H1 (cell line): ENCODE results near the gene TNFRSF8. TPM values are rescaled to one million over a fixed set of nuclear protein-coding genes. Genes with fewer than 3 reads are reported as not detected.

Experiments
- CTCF ChIA-PET: fragments of 300-600 bp; sonication (Branson Sonifier 250); formaldehyde crosslinking; loops from one replicate; lab custom pipeline; 2021; ENCODE audit not compliant: partially characterized antibody; lab: Charles Lee
- POLR2A ChIA-PET: fragments of 300-600 bp; sonication (Branson Sonifier 250); formaldehyde crosslinking; loops from one replicate; lab custom pipeline; 2021; ENCODE audit warnings: inconsistent platforms; ENCODE audit not compliant: partially characterized antibody; lab: Charles Lee
- DNase-seq, 2 experiments: peaks; one replicate each; pipeline versions ENCODE4 v3.0.0 to v3.0.0-alpha.2; 2010 to 2022; ENCODE audit warnings: low spot score in 2 of 2, low read depth in 1 of 2, mixed read lengths in 1 of 2
- FAIRE-seq: peaks from 2 replicates; lab custom pipeline; 2011; peaks lifted over from hg19 to GRCh38; lab: Jason Lieb, UNC
- H2AFZ ChIP-seq: 2 replicates; pipeline ENCODE4 v1.8.1; 2012; ENCODE audit warnings: low read length, inconsistent platforms
- H2AK5ac ChIP-seq: 2 replicates; pipeline ENCODE4 v1.6.1; 2013; ENCODE audit warnings: low read depth, low read length
- H2BK120ac ChIP-seq: replicated peaks from 2 replicates; pipeline ENCODE3; 2013; ENCODE audit warnings: low read depth, low read length, inconsistent platforms
- H2BK12ac ChIP-seq: 2 replicates; pipeline ENCODE4 v1.6.1; 2013; ENCODE audit warnings: low read depth, low read length
- H2BK15ac ChIP-seq: 2 replicates; pipeline ENCODE4 v1.6.1; 2013; ENCODE audit warnings: low read length
- H2BK20ac ChIP-seq: 2 replicates; pipeline ENCODE4 v1.6.1; 2013; ENCODE audit warnings: low read length
- H2BK5ac ChIP-seq: 2 replicates; pipeline ENCODE4 v1.6.1; 2013; ENCODE audit warnings: low read depth, low read length
- H3K14ac ChIP-seq: 2 replicates; pipeline ENCODE4 v1.6.1; 2013; ENCODE audit warnings: inconsistent platforms; ENCODE audit not compliant: insufficient read length
- H3K18ac ChIP-seq: 2 replicates; pipeline ENCODE4 v1.6.1; 2013; ENCODE audit warnings: low read length; ENCODE audit errors: extremely low read depth
- H3K23ac ChIP-seq: 2 replicates; pipeline ENCODE4 v1.6.1; 2013; ENCODE audit warnings: inconsistent platforms; ENCODE audit not compliant: insufficient read length
- H3K23me2 ChIP-seq: 2 replicates; pipeline ENCODE4 v1.6.1; 2013; ENCODE audit warnings: low read depth, low read length
- H3K27ac ChIP-seq: 2 replicates; pipeline ENCODE4 v1.6.1; 2011; ENCODE audit warnings: low read depth, low read length, inconsistent platforms
- H3K27me3 ChIP-seq, 4 experiments: replicated peaks in 1 of 4; 1 replicate in 1 of 4; 2 replicates in 3 of 4; pipeline versions ENCODE4 v1.6.1 to v1.8.1; 2011 to 2013; ENCODE audit warnings: low read length in 3 of 4, mild to moderate bottlenecking in 3 of 4, inconsistent platforms in 2 of 4, mixed read lengths in 2 of 4, moderate library complexity in 1 of 4; ENCODE audit not compliant: control insufficient read depth in 3 of 4, insufficient read depth in 3 of 4; ENCODE audit errors: extremely low read depth in 1 of 4
- H3K36me3 ChIP-seq, 4 experiments: 2 replicates each; pipeline versions ENCODE4 v1.6.1 to v1.8.1; 2011 to 2013; ENCODE audit warnings: mild to moderate bottlenecking in 4 of 4, low read length in 3 of 4, moderate library complexity in 2 of 4, control low read depth in 1 of 4, inconsistent platforms in 1 of 4; ENCODE audit not compliant: insufficient read depth in 4 of 4, control insufficient read depth in 2 of 4
- H3K4ac ChIP-seq: replicated peaks from 2 replicates; pipeline ENCODE3; 2013; ENCODE audit warnings: low read length, low read depth, mixed read lengths, inconsistent platforms; ENCODE audit not compliant: insufficient read length
- H3K4me1 ChIP-seq, 4 experiments: replicated peaks in 1 of 4; 1 replicate in 1 of 4; 2 replicates in 3 of 4; pipeline versions ENCODE4 v1.6.1 to v1.8.1; 2011 to 2013; ENCODE audit warnings: low read length in 3 of 4, inconsistent platforms in 2 of 4, mixed read lengths in 1 of 4; ENCODE audit not compliant: insufficient read depth in 4 of 4, control insufficient read depth in 3 of 4
- H3K4me2 ChIP-seq, 2 experiments: 2 replicates each; pipeline versions ENCODE4 v1.6.1 to v1.8.1; 2011 to 2013; ENCODE audit warnings: low read depth in 2 of 2, low read length in 2 of 2, control low read depth in 1 of 2, inconsistent platforms in 1 of 2, mild to moderate bottlenecking in 1 of 2; ENCODE audit not compliant: insufficient read depth in 1 of 2
- H3K4me3 ChIP-seq, 4 experiments: fragments of 200-600, 300-600 bp in 1 of 4; sonication (generic), shearing (Covaris generic), sonication (Bioruptor Twin) in 1 of 4; 2 replicates each; pipeline versions ENCODE4 v1.5.1 to v1.8.1; 2011 to 2016; ENCODE audit warnings: low read length in 4 of 4, low read depth in 3 of 4, control low read depth in 2 of 4, inconsistent platforms in 2 of 4, mild to moderate bottlenecking in 2 of 4, mixed read lengths in 1 of 4, moderate library complexity in 1 of 4; ENCODE audit not compliant: insufficient read depth in 2 of 4; ENCODE audit errors: extremely low read depth in 1 of 4
- H3K56ac ChIP-seq: replicated peaks from 2 replicates; pipeline ENCODE3; 2013; ENCODE audit warnings: low read depth, mild to moderate bottlenecking, mixed read lengths, low read length, inconsistent platforms; ENCODE audit not compliant: insufficient read length
- H3K79me1 ChIP-seq: 2 replicates; pipeline ENCODE4 v1.6.1; 2013; ENCODE audit warnings: low read depth, low read length, control low read depth
- H3K79me2 ChIP-seq, 2 experiments: 2 replicates each; pipeline versions ENCODE4 v1.6.1 to v1.8.1; 2012 to 2013; ENCODE audit warnings: low read length in 2 of 2, mild to moderate bottlenecking in 2 of 2, inconsistent platforms in 1 of 2; ENCODE audit not compliant: insufficient read depth in 2 of 2, control insufficient read depth in 1 of 2
- H3K9ac ChIP-seq, 4 experiments: replicated peaks in 1 of 4; 1 replicate in 1 of 4; 2 replicates in 3 of 4; pipeline versions ENCODE4 v1.6.1 to v1.8.1; 2011 to 2013; ENCODE audit warnings: low read depth in 3 of 4, low read length in 3 of 4, control low read depth in 2 of 4, mild to moderate bottlenecking in 2 of 4, moderate library complexity in 2 of 4, inconsistent platforms in 1 of 4; ENCODE audit errors: extremely low read depth in 1 of 4
- H3K9me3 ChIP-seq, 2 experiments: 2 replicates each; pipeline versions ENCODE4 v1.6.1 to v1.8.1; 2012 to 2013; ENCODE audit warnings: mild to moderate bottlenecking in 2 of 2, moderate library complexity in 2 of 2, control low read depth in 1 of 2, inconsistent platforms in 1 of 2, low read depth in 1 of 2, low read length in 1 of 2, mixed read lengths in 1 of 2; ENCODE audit not compliant: insufficient read depth in 2 of 2
- H4K20me1 ChIP-seq, 2 experiments: replicated peaks in 1 of 2; 2 replicates each; pipeline versions ENCODE3 to v1.8.1; 2011 to 2013; ENCODE audit warnings: inconsistent platforms in 2 of 2, low read length in 2 of 2, mild to moderate bottlenecking in 1 of 2; ENCODE audit not compliant: insufficient read depth in 2 of 2, control insufficient read depth in 1 of 2
- H4K5ac ChIP-seq: 2 replicates; pipeline ENCODE4 v1.6.1; 2013; ENCODE audit warnings: low read length, low read depth, mixed read lengths, inconsistent platforms; ENCODE audit not compliant: insufficient read length
- H4K8ac ChIP-seq: 2 replicates; pipeline ENCODE4 v1.8.0; 2013; ENCODE audit warnings: mild to moderate bottlenecking, moderate library complexity, low read length, inconsistent platforms; ENCODE audit not compliant: insufficient read depth; ENCODE audit errors: extremely low read depth
- H4K91ac ChIP-seq: replicated peaks from 2 replicates; pipeline ENCODE3; 2013; ENCODE audit warnings: low read length, mixed read lengths, inconsistent platforms; ENCODE audit not compliant: insufficient read length
- BCL11A ChIP-seq, 2 experiments: IDR thresholded peaks; one replicate each; pipeline ENCODE4 v1.6.1; 2011; ENCODE audit warnings: low read depth in 2 of 2, low read length in 2 of 2, mild to moderate bottlenecking in 2 of 2
- EZH2 ChIP-seq: fragments of 200-600 bp; sonication (generic); IDR thresholded peaks from 2 replicates; pipeline ENCODE4 v1.7.1; 2012; ENCODE audit warnings: low read depth, mild to moderate bottlenecking, moderate library complexity, low read length, inconsistent platforms; ENCODE audit not compliant: severe bottlenecking
- KDM1A ChIP-seq: fragments of 200-600, 300-600 bp; sonication (generic); IDR thresholded peaks from 2 replicates; pipeline ENCODE4 v1.7.1; 2016; ENCODE audit warnings: mild to moderate bottlenecking, low read length, borderline replicate concordance
- KDM5A ChIP-seq: fragments of 200-600 bp; IDR thresholded peaks from 2 replicates; pipeline ENCODE4 v1.7.1; 2012; ENCODE audit warnings: mild to moderate bottlenecking, low read length, inconsistent platforms, mixed read lengths
- MAFK ChIP-seq: IDR thresholded peaks from 2 replicates; pipeline ENCODE4 v1.6.1; 2012; ENCODE audit warnings: low read depth, mild to moderate bottlenecking, improper control_type of control experiment, low read length
- RAD21 ChIP-seq, 2 experiments: IDR thresholded peaks in 1 of 2; conservative IDR thresholded peaks in 1 of 2; 2 replicates each; pipeline ENCODE4 v1.6.1; 2011; ENCODE audit warnings: low read depth in 2 of 2, low read length in 2 of 2, improper control_type of control experiment in 1 of 2, inconsistent platforms in 1 of 2, mild to moderate bottlenecking in 1 of 2, moderate library complexity in 1 of 2
- whole genome bisulfite sequencing, 2 experiments: shearing (Covaris generic) in 1 of 2; methylation state at CpG; one replicate each; pipeline versions ENCODE4 v1.1.6 to v1.1.7; 2013 to 2015; ENCODE audit warnings: low lambda C conversion rate in 2 of 2, mixed read lengths in 2 of 2, inconsistent platforms in 1 of 2, low coverage in 1 of 2, missing lambda C conversion rate in 1 of 2; ENCODE audit not compliant: insufficient replicate concordance in 2 of 2, insufficient coverage in 1 of 2, insufficient read length in 1 of 2; ENCODE audit errors: extremely low coverage in 1 of 2, missing lambda C conversion rate in 1 of 2; 5-methylcytosine and 5-hydroxymethylcytosine counted together
- polyA plus RNA-seq, 7 experiments: library from polyadenylated mRNA; depleted of rRNA in 3 of 7; stranded (reverse) in 5 of 7; unstranded in 2 of 7; fragments of >200 nt in 5 of 7; fragments of 200-250 nt in 2 of 7; gene quantifications; 1 replicate in 5 of 7; 2 replicates in 1 of 7; 4 replicates in 1 of 7; pipeline versions ENCODE4 v1.2.1 to v1.2.3, GENCODE V29; 2011 to 2013; ENCODE audit warnings: missing spikeins in 2 of 7, mixed read lengths in 2 of 7
- total RNA-seq: library from RNA; stranded (reverse); fragmentation: NEBNext Ultra II Directional; extraction: Animal tissue kit (Norgen Biotek cat#: 25700); gene quantifications from 2 replicates; pipeline ENCODE4 v1.2.1, GENCODE V29; 2021

The TNFRSF8 gene
- total and polyA plus RNA-seq, 2 of the 8 experiments (the other 6 are each of a cell fraction or from before 2014, with no cell fraction given), result 23.2 to 32.7 TPM

- H3K4me3 ChIP-seq, result no peak overlapping the region
- no peak overlapping the region for H2AFZ ChIP-seq
- H3K9ac ChIP-seq, result no peak overlapping the region
- H2BK5ac ChIP-seq, result no peak overlapping the region
- H3K4ac ChIP-seq, result no peak overlapping the region
- no peaks in the 10 kb centered on the region for H3K79me1 ChIP-seq
- no peak overlapping the region for H2BK12ac ChIP-seq
- FAIRE-seq, result no peak
- no peak overlapping the region for H2BK15ac ChIP-seq
- no peaks in the 10 kb centered on the region for H3K9me3 ChIP-seq
- H2BK120ac ChIP-seq, result no peak overlapping the region
- DNase-seq, result no peak
- H3K4me2 ChIP-seq, result no peak overlapping the region
- 79% methylated on average over 15 of the region's 15 CpGs; no CpG with 5 or more reads in 1 of the 2 experiments for WGBS, 2 experiments
- no peaks in the 10 kb centered on the region for H3K79me2 ChIP-seq
- no peak overlapping the region for H2AK5ac ChIP-seq
- no peak overlapping the region; the same call in 1 of the 2 replicates for H4K8ac ChIP-seq
- ChIA-PET CTCF (interaction anchor here (0.8 to 12.6 kb wide), 5 partner anchors 12 to 137 kb away, joined by 3 to 503 read pairs (median 4); no protein-coding TSS in a partner anchor), POLR2A (no interaction called here)
- no peak overlapping the region for H3K18ac ChIP-seq
- no peaks in the 10 kb centered on the region for H3K23me2 ChIP-seq
- no peaks in the 10 kb centered on the region for H3K27me3 ChIP-seq
- no peak overlapping the region for H3K56ac ChIP-seq
- H3K4me1 ChIP-seq, result no peaks in the 10 kb centered on the region
- peaks cover 0 to 2% (median 0%) of the 10 kb centered on the region in 4 experiments; a peak in 2 of 8 replicates for H3K36me3 ChIP-seq
- no peak overlapping the region for H3K14ac ChIP-seq
- H4K5ac ChIP-seq, result no peak overlapping the region
- no peak overlapping the region for H4K91ac ChIP-seq
- H3K23ac ChIP-seq, result no peak overlapping the region
- no peak overlapping the region for H2BK20ac ChIP-seq
- no peaks in the 10 kb centered on the region for H4K20me1 ChIP-seq
- TF ChIP-seq BCL11A (IDR thresholded peaks at IDR 0.05; ENCODE audit: low read depth in 2 of 2, low read length in 2 of 2), result no peak
- TF ChIP-seq RAD21 (IDR thresholded peaks at IDR 0.05 in 1 of 2, conservative IDR thresholded peaks at IDR 0.05 in 1 of 2; ENCODE audit: low read depth in 2 of 2, low read length in 2 of 2), result no peak
- TF ChIP-seq MAFK, result no peak
- TF ChIP-seq KDM5A, result no peak
- TF ChIP-seq EZH2, result no peak
- no peak for TF ChIP-seq KDM1A
- no peak overlapping the region for H3K27ac ChIP-seq
Measured at GRCh38 chr1:12128120-12128519, 65.0 kb downstream of the TNFRSF8 start.
